Mesangial cell (primary cell): ENCODE data around the gene MESP1. TPM values are rescaled to one million over a fixed set of nuclear protein-coding genes. Genes with fewer than 3 reads are reported as not detected.

ENCODE experiments used
- total RNA-seq: library from RNA; depleted of rRNA; stranded (reverse); fragments of >200 nt; gene quantifications from 2 replicates; pipeline ENCODE4 v1.2.3, GENCODE V29; 2015

Gene MESP1, protein sequence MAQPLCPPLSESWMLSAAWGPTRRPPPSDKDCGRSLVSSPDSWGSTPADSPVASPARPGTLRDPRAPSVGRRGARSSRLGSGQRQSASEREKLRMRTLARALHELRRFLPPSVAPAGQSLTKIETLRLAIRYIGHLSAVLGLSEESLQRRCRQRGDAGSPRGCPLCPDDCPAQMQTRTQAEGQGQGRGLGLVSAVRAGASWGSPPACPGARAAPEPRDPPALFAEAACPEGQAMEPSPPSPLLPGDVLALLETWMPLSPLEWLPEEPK
- total RNA-seq: 1.8 and 4.3 TPM in 2 replicates

DNA sequence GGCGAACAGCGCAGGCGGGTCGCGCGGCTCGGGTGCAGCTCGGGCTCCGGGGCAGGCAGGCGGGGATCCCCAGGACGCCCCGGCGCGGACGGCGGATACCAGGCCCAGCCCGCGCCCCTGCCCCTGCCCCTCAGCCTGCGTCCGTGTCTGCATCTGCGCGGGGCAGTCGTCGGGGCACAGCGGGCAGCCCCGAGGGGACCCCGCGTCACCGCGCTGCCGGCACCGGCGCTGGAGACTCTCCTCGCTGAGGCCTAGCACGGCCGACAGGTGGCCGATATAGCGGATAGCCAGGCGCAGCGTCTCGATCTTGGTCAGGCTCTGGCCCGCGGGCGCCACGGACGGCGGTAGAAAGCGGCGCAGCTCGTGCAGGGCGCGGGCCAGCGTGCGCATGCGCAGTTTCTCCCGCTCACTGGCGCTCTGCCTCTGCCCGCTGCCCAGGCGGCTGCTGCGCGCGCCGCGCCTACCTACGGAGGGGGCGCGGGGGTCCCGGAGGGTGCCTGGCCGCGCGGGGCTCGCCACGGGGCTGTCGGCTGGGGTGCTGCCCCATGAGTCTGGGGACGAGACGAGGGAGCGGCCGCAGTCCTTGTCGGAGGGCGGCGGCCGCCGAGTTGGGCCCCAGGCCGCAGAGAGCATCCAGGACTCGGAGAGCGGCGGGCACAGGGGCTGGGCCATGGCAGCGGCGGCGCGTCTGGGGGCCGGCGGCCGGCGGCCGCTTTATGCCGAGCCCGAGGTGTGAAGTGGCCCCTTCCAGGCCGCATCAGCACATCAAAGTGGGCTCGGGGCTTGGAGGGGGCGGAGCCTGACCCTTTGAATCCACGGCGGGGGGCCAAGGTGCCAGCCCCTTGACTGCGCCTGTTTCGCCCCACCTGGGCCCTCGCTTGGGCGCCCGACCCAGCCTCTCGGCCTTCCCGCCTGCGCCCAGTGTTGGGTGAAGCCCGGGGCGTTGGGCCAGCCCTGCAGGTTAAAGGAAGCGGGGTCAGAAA is at the start of gene MESP1:
Gene MESP1 (minus strand): TSS at position 690 of the 983 bp plus-strand sequence. CDS start 18 bp downstream, at position 672.

DNA sequence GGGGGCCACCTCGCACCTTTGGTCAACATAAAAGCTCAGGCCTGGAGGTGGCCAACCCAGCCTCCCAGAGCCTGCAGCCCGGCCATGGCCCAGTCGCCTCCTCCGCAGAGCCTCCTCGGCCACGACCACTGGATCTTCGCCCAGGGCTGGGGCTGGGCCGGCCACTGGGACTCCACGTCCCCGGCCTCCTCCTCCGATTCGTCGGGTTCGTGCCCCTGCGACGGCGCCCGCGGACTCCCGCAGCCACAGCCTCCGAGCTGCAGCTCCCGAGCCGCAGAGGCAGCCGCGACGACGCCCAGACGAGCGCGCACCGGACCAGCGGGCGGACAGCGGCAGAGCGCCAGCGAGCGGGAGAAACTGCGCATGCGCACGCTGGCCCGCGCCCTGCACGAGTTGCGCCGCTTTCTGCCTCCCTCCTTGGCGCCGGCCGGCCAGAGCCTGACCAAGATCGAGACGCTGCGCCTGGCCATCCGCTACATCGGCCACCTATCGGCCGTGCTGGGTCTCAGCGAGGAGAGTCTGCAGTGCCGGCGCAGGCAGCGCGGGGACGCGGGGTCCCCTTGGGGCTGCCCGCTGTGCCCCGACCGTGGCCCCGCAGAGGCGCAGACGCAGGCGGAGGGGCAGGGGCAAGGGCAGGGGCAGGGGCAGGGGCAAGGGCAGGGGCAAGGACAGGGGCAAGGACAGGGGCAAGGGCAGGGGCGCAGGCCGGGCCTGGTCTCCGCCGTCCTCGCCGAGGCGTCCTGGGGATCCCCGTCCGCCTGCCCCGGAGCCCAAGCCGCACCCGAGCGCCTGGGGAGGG is 25.4 kb upstream of the MESP1 start, which contains the start of gene MESP2:
Gene MESP2 (plus strand): TSS at position 59 of the 799 bp plus-strand sequence. CDS start 26 bp downstream, at position 85.

Other genes starting within 250 kb of the MESP1 start
- 0.89 and 10.9 TPM in 2 replicates for gene TICRR, start 175.8 kb downstream of the MESP1 start, total RNA-seq
- gene KIF7, start 95.8 kb downstream of the MESP1 start, total RNA-seq: 6.8 and 10.0 TPM in 2 replicates
- gene PLIN1, start 71.9 kb downstream of the MESP1 start, total RNA-seq: 0.13 TPM in 1 of 2 replicates, not detected in the other
- gene PEX11A, start 60.5 kb downstream of the MESP1 start, total RNA-seq: 4.7 and 8.2 TPM in 2 replicates
- 0.16 and 0.25 TPM in 2 replicates for gene WDR93, start 60.4 kb downstream of the MESP1 start, total RNA-seq
- 0.98 and 1.5 TPM in 2 replicates for gene MESP2, start 25.1 kb upstream of the MESP1 start, total RNA-seq
- gene ANPEP, start 63.6 kb upstream of the MESP1 start, total RNA-seq: 33.7 and 48.7 TPM in 2 replicates
- gene AP3S2, start 142.7 kb upstream of the MESP1 start, total RNA-seq: 24.1 and 27.6 TPM in 2 replicates
- 9.0 and 13.1 TPM in 2 replicates for gene ARPIN, start 161.7 kb upstream of the MESP1 start, total RNA-seq